HG02759 (cell line): Measurements from ENCODE around the gene CHD9NB.

Experiments
- ATAC-seq: cut with Tn5 transposase; IDR thresholded peaks from one replicate; pipeline ENCODE4 v1.9.1; 2021; ENCODE audit warnings: mild to moderate bottlenecking, moderate library complexity; ENCODE audit not compliant: unreplicated experiment

The CHD9NB gene

GRCh38 chr16:53035176-53035942 is 17.3 kb downstream of the CHD9NB start:
- no peak for ATAC-seq

- ATAC-seq, result no peak
Observed at GRCh38 chr16:53034306-53034705, 18.4 kb downstream of the CHD9NB start.

GRCh38 chr16:53031323-53031942 is 21.3 kb downstream of the CHD9NB start:
- ATAC-seq, result no peak

GRCh38 chr16:53029971-53030370 is 22.7 kb downstream of the CHD9NB start:
- no peak for ATAC-seq

GRCh38 chr16:53024045-53024444 is 28.7 kb downstream of the CHD9NB start:
- ATAC-seq, result no peak

GRCh38 chr16:53022374-53022773 is 30.3 kb downstream of the CHD9NB start:
- ATAC-seq, result no peak

GRCh38 chr16:53018834-53019416 is 33.8 kb downstream of the CHD9NB start:
- ATAC-seq, result no peak

GRCh38 chr16:53014287-53014686 is 38.4 kb downstream of the CHD9NB start:
- ATAC-seq, result no peak

GRCh38 chr16:53007095-53007494 is 45.6 kb downstream of the CHD9NB start:
- no peak for ATAC-seq

- ATAC-seq, result no peak
Observed at GRCh38 chr16:52997922-52998321, 54.8 kb downstream of the CHD9NB start.

GRCh38 chr16:52994942-52995341 is 57.8 kb downstream of the CHD9NB start:
- ATAC-seq, result no peak

GRCh38 chr16:52993179-52993578 is 59.5 kb downstream of the CHD9NB start:
- no peak for ATAC-seq

GRCh38 chr16:52991572-52991971 is 61.1 kb downstream of the CHD9NB start:
- no peak for ATAC-seq
